ENCODE measurements around the gene PPP2R2C.

Gene PPP2R2C

DNA sequence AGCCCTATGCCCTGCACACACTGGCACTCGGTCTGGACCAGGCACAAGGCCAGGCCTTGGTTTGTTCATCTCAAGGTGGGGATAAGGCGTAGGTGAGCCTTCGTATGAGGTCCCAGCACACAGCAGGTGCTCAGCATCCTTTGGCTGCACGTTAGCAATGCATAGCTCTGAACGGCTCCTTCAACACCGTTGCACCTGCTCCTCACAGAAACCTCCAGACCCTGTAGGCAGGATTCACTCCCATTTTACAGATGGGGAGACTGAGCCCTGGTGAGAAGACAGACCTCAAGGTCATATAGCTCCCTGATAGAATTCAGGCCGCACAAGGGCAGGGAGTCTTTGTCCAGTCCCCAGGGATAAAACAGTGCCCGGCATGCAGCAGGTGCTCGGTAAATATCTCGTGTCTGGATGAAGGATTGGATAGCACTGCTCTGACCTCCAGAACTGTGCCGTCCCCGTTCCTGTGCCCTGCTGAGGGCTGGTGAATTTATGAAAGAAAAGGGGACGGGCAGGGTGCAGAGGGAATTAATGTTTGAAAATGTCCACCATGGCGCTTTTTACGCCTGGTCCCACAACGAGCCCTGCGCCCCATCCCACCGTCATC lies 2.4 kb downstream of the PPP2R2C start:
- DNase-seq (ENCODE audit: low read depth in 4 of 4, low spot score in 1 of 4), result no peak

DNA sequence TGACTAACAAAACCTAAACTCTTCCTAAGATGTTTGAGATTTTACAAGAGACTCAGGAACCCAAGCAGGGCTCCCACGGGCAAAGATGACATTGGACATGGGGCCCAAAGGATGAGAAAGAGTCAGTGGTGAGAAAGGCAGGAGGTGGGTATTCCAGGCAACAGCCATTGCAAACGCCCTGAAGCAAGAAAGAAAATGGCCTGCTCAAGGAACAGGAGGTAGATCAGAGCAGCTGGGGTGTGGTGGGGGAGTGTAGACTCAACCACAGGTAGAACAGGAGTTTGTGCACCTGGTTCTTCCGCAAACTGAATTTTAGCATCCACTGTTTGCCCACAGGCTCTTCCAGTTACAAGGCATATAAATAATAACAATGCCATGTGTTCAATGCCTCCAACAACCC lies 3.3 kb downstream of the PPP2R2C start:
- DNase-seq (ENCODE audit: low read depth in 4 of 4, low spot score in 1 of 4), result no peak

DNA sequence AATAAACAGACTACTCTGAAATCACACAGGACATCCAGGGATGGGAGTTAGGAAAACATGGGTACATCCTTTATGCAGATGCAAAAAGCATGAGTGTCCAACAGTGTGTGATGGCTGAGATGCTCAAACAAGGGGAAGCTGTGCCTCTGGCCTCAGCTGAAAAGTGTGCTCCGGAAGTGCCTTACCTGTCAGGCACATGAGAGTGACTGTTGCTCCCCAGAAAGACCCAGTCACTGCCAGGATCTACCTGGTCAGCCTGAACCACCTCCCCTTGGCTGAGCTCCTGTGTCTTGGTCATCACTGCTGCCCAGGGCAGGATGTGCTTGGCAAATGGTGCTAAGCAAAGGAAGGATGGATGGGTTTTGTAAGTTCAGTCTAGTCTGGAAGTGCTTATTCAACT lies 4.0 kb downstream of the PPP2R2C start:
- DNase-seq (ENCODE audit: low read depth in 4 of 4, low spot score in 1 of 4), result no peak

DNA sequence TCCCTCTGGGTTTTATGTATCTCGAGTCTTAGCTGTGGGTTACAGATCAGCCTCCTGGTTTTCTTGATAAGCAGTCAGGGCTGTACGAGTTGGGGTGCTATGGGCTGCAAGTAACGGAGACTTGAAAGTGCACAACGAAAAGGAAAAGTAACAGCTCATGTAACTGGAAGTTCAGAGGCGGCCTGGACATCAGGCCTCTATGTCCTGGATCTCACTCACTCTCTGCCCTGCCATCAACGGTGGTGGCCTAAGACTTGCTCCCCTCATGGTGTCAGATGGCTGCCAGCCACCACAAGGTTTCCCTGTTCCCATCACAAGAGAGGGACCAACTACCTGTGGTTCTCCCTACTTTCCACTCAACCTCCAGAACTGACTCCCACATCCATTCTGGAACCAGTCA lies 4.8 kb downstream of the PPP2R2C start:
- DNase-seq (ENCODE audit: low read depth in 4 of 4, low spot score in 1 of 4), result no peak

DNA sequence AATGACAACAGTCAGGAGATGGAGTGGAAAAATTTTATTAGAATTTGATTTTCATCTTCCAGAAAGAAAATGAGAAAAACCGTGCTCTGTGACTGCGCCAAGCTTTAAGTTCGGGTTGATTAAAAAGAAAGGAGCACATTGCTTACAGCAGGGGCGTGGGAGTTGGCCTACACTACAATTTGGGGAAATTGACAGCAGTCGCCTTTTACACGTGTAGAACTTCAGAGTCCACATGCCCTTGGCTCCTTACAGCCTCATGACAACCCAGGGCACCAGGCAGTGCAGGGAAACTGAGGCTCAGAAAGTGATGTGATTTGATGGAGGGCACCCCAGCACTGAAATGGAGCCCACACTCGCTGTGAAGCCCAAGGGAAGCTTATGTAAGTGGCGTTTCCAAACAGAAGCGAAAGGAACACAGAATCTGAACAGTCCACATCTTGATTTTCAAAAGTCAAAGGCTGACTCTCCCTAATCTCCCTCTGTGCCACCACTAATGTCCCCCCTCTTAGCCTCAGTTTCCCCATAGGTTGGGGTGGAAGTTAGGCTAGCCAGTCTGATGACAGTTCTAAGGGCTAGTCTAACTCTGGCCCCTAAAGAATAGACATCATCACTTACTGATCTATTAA lies 5.5 kb downstream of the PPP2R2C start:
- DNase-seq (ENCODE audit: low read depth in 4 of 4, low spot score in 1 of 4), result no peak

DNA sequence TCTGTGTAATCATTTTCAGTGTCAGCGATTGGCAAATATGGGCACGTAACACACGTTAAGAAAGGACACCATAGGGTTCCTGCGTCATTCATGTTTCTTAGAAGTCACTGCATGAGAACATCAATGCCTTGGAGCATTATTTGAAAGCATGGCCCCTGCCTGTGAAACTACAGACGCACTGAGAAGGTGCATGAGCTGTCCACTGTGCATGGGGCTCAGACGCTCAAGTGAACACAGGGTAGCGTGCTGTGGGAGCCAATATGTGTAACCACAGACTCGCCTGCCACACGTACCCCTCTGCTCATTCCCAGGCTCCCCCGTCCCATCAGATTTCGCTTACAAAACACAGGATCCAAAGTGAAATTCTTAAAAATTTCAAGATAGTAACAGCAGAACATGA lies 6.5 kb downstream of the PPP2R2C start:
- no peak for DNase-seq (ENCODE audit: low read depth in 4 of 4, low spot score in 1 of 4)

DNA sequence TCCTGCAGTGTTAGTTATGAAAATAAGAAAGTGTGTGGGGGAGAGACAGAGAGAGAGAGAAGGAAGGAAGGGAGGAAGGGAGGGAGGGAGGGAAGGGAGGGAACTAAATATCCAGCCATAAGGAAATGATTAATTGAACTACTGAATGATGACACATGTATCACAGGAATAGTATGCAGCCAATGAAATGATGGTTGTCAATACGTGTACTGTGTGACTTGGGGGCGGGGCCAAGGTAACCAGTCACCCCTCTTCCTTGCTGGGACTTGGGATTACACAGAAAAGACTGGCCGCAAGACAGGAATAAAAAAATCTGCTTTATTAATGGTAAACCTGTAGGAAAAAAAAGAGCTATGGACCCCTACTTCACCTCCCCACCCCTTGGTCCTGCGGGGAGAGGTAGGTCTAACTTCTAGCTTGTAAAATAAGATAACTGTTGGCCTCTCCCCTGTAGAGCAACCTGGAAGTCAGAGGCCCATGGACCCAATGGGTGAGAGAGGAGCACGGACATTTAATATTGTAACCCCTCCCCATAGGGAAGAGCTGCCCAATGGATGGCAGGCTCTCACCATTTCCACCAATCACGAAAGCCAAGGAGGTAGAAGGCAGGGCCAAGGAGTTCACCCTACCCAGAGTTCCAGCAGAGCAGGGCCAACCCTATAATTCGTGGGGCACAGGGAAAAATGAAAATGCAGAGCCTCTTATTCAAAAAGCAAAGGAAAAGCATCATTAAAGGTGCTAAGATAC lies 7.4 kb downstream of the PPP2R2C start:
- no peak for DNase-seq (ENCODE audit: low read depth in 4 of 4, low spot score in 1 of 4)

DNA sequence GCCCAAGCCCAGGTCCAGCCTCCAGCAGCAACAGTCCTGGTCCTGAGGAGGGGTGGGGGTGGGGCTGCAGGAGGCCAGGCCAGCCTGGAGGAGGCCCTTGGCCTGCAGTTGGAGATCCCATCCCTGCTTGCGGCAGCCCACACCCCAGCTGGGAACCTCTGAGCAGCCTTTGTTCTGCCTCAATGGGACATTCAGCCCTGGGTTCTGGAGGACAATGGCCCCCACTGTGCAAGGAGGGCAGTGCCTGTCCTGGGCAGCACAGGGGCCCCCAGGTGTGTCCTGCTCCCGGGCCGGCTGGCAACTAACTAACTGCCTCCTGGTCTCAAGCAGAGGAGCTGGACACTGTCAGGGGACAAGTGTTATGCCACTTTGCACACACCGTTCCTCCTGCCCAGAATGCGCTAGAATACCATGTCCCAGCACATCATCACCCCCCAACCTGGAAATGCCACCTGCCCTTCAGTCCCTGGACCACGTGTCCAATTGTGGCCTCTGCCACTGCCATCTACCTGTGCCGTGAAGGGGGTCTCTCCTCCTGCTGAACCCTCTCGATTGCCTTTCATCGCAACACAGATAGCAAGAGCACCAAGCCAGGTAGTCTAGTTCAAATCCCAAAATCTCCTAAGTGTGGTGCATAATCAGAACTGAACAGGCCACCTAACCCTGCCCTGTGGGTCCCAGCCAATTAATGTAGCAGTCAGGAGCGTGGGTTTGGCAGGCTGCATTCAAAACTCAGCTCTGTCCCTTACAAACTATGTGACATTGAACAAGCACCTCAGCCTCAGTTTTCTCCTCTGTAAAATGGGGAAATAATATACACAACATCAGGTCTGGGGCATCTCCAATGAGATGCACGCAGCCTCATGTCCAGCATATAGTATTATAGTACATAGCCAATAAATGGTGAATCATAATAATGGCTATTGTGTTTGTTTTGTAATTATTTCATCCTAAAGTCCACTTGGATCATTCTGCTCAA lies 8.8 kb downstream of the PPP2R2C start:
- no peak for DNase-seq (ENCODE audit: low read depth in 4 of 4, low spot score in 1 of 4)

DNA sequence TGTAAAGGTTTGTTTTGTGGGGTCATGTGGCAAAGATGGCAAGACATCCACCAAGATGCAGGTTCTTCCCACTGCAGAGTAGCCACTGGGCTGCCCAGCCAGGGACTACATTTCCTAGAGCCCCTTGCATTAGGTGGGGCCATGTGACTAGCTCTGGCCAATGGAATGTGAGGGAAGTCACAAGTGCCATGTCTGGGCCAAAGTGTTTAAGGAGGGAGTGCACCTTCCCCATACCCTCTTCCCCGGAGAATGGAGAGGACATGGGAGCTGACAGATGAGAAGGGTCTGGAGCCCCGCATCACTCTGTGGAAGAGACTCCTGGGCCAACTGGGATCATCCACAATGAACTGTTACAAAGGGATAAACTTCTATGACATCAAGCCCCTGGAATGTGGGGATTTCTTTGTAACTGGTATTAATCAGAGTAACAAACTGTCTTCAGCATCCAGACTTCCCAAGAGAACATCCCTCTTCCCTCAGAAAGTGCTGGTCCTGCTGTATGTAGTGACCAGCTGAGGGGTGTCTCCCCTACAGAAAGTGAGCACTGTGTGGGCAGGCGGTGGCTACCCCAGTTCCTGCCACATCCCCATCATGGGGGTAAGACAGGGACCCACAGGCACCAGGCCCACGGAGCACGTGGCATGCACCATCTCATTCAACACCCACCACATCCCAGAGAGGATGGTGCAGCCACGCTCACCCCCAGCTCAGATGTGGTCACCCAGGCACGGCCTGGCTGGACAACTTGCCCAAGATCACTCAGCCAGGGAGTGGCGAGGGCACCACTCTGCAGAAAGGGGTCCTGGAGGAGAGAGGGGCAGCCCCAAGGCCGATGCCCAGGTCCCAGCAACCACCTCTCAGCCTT lies 10.9 kb downstream of the PPP2R2C start:
- no peak for DNase-seq (ENCODE audit: low read depth in 4 of 4, low spot score in 1 of 4)

DNA sequence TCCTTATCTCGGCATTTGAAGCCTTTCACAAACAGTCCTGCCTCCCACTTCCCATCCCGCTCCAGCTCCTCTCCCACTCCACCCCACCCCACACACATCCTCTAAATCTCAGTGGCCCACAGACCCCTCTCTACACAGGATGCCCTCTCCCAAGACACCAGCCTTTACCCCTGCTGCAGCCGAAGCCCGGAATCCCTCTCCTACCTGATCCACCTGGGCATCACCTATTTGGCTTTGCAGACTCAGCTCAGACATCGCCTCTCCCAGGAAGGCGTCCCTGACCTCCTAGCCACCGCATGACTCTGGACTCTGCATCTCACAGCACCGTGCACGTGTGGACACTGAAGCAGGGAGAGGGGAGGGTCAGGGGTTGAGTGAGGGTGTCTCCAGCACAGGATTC lies 11.5 kb downstream of the PPP2R2C start:
- no peak for DNase-seq (ENCODE audit: low read depth in 4 of 4, low spot score in 1 of 4)

DNA sequence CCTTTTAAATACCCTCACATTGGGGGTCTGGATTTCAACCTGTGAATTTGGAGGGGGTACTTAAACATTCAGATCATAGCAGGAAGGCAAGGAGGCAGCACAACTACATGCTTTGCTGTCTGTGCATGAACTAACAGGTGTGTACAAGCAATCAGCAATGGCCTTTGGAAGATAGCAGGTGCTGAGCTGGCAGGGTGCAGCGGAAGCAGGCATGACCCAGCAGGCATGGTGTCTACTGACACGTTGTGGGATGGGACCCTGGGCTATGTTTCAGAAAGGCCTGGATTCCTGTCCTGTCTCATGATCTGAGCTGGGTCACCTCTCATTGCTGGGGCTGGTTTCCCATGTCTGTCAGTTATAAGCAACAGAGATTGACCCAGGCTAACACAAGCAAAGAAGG lies 13.9 kb downstream of the PPP2R2C start:
- no peak for DNase-seq (ENCODE audit: low read depth in 4 of 4, low spot score in 1 of 4)

DNA sequence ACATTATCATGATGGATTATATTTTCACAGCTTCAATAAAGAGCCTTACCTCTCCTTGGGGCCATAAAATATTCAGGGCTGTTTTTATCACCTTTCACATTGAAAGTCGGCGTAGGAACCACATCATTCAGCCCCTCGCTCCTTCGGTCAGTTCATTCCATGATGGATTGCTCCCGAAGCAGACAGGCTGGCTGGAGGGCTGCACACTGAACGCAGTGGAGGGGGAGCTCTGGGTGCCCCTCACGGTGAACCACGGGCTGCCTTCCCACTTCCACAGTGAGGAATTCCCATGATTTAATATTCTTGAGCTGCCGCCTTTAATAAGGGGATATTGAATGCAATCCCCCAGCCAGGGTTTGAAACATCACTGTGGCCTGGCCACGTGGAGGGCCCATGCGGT lies 16.0 kb downstream of the PPP2R2C start:
- no peak for DNase-seq (ENCODE audit: low read depth in 4 of 4, low spot score in 1 of 4)

DNA sequence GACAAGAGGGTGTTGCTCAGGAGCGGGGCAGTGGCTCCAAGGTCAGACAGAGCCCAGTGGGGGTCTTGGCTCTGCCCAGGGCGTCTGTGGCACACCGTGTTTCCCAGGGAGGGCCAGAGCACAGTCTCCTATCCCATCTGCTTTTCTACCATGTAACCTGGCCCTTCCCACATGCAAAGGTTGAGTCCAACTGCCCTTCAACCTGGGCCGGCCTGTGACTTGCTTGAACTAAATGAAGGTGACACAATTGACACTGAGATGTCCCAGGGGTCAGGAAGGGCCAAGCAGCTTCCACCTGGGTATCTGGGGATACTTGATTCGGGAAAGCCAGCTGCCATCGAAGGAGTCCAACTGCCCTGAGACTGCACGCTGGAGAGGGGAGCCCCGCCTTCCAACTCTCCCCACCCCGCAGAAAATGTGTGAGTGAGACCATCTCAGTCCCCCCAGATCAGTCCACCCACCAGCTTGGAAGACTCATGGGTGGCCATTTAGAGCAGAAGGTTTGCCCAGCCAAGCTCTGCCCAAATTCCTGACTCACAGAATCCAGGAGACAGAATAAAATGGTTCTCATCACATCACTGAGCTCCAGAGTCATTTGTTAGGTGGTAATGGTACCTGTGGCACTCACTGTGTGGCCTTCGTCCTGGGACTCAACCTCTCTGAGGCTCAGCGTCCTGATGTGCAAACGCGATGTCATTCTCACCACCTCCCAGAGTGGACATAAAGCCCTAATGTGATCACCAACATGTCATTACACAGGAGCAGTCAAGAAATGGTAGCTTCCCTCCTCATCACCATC lies 18.1 kb downstream of the PPP2R2C start:
- DNase-seq (ENCODE audit: low read depth in 4 of 4, low spot score in 1 of 4), result no peak

DNA sequence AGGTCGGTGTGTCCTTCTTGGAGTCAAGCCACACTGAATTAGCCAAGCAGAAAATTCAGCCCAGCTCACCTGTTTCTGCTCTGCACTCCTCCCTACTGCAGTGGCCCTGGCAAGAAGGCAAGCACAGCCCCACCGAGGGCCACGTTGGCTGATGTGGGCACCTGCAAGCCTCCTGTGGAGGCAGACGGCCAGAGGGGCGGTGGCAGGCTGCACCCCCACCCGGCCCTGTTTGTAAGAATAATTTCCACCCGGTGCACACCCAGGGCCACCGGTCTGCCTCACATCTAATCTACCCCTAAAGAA lies 18.8 kb downstream of the PPP2R2C start:
- DNase-seq (ENCODE audit: low read depth in 4 of 4, low spot score in 1 of 4), result no peak

DNA sequence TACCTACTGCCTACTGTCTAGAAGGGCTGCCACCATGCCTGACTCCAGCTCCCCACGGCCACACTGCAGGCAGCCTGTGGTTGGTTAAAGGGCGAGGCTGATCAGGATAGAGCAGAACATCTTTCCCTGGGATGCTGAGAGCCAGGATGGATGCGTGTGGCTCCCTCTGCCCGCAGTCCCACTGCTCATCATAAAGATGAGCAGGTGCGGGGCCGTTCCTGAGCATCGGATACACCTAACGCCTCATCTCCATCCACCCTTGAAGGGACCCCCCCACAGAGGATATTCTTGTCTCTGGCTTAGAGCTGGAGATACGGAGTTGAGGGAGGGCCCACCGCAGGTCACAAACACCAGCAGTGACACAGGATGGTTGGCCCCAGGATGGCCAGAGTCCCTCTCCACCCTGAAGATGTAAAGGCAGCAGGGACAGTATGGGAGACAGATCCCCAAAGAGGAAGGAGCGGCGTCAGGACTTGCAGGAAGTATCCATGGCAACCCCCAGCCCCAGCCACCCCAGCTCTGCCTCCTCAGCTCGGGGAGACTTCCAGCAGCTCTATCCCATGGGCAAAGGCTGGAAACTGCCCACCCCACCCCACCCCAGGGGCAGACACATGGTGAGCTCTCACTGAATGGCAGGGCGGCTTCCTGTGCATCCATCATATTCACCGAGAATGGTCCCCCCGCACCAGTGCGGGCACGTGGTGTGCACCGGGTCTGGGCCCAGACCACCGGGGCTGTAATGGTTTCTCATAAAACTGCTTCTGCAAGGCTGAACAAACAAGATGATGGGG lies 19.3 kb downstream of the PPP2R2C start:
- DNase-seq (ENCODE audit: low read depth in 4 of 4, low spot score in 1 of 4), result no peak

DNA sequence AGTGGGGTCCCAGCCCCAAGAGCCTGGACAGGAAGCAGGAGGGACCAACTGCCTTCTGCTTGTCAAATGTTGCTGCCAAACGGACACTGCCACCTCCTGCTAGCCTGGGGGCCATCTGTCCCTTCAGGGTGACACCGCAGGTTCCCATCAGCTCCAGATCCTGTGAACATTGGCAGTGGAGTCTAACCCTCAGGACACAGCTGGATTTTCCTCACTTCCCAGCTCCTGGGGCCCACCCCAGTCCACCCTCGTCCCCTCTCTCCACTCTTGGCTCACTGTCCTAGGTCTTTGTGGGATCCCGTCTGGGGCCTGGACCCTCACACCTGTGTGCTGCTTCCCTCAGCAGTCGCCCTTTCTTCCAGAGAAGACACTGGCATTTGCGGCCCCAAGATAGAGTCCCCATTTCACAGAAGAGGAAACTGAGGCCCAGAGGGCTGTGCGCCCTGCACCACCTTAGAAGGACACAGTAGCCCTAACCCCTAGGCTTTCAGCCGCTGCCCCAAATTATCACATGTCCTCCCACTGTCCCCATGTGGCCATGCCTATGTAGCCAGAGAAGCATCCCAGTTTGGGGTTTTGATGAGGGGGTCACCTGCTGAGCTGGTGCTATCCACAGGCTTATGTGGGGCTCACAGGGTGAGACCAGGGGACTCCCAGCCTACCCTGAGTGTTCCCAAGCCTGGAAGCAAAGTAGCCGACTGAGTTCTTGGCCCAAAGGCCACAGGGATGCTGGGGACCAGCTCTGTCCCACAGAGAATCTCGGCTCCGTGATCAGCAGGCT lies 20.1 kb downstream of the PPP2R2C start:
- DNase-seq (ENCODE audit: low read depth in 4 of 4, low spot score in 1 of 4), result no peak

DNA sequence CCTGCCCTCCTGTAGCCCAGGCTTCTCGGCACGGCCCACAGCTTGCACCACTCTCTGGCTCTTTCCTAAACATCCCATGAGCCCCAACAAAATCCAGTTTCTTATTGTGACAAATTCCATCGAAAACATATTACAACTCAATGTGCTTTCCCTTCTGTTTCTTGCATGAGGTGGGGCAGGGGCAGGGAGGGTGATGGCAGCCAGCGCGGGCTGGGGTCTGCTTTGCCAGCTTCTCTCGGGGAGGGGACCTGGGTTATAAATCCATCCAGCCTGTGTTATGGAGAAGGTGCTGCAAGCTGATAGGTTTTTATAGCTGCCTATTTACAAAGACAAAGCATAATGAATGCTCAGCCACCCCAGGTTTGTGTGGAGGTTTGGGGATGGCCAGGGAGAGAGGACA lies 21.1 kb downstream of the PPP2R2C start:
- no peak for DNase-seq (ENCODE audit: low read depth in 4 of 4, low spot score in 1 of 4)

DNA sequence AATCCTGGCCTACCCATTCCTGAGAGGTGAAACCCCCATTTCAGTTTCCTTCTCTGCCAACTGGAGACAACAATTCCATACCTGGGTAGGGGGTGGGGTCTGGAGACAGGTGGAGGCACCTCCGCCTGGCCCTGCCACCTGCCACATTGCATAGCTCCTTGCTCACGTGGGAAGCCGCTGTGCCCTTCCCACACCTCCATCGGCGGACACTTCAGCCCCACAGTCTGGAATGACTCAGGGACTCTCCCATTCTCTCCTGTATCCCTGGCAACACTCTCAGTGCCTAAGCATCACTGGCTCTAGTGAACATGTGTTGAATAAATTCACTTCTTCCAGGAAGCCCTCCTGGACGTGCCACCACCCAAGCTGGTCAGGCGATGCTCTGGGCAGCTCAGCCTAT lies 21.7 kb downstream of the PPP2R2C start:
- no peak for DNase-seq (ENCODE audit: low read depth in 4 of 4, low spot score in 1 of 4)
